ENCODE data around the gene ABCC8.
"Not testable (repeated sequence)": the region's sequence is repeated elsewhere in the genome, so short reads cannot be mapped to it uniquely, and the experiment has no call there.

The ABCC8 gene

GRCh38 chr11:17463546-17464174, 13.0 kb downstream of the ABCC8 start:
- no peak for DNase-seq

GRCh38 chr11:17462940-17463339, 13.7 kb downstream of the ABCC8 start:
- no peak for DNase-seq

GRCh38 chr11:17460406-17460805, 16.2 kb downstream of the ABCC8 start:
- no peak for DNase-seq

GRCh38 chr11:17459236-17459896, 17.3 kb downstream of the ABCC8 start:
- no peak for DNase-seq

- no peak for DNase-seq
These were observed 18.4 kb downstream of the ABCC8 start for GRCh38 chr11:17458268-17458667.

GRCh38 chr11:17457396-17458173, 19.1 kb downstream of the ABCC8 start:
- no peak for DNase-seq

- no peak for DNase-seq
These were observed 24.0 kb downstream of the ABCC8 start for GRCh38 chr11:17452668-17453067.

GRCh38 chr11:17449158-17449557, 27.5 kb downstream of the ABCC8 start:
- no peak for DNase-seq

- DNase-seq: no peak
These were observed 30.2 kb downstream of the ABCC8 start for GRCh38 chr11:17446482-17446881.

- no peak for DNase-seq
These were observed 31.3 kb downstream of the ABCC8 start for GRCh38 chr11:17445240-17445795.

- DNase-seq: no peak
These were observed 32.5 kb downstream of the ABCC8 start for GRCh38 chr11:17443926-17444690.

- no peak for DNase-seq
These were observed 33.2 kb downstream of the ABCC8 start for GRCh38 chr11:17443423-17443822.

- DNase-seq: no peak
These were observed 33.6 kb downstream of the ABCC8 start for GRCh38 chr11:17443000-17443399.

- DNase-seq: no peak
These were observed 37.3 kb downstream of the ABCC8 start for GRCh38 chr11:17439316-17439782.

- no peak for DNase-seq
These were observed 39.3 kb downstream of the ABCC8 start for GRCh38 chr11:17437366-17437765.

GRCh38 chr11:17434108-17434507, 42.5 kb downstream of the ABCC8 start:
- DNase-seq: no peak

- no peak for DNase-seq
These were observed 44.6 kb downstream of the ABCC8 start for GRCh38 chr11:17432002-17432401.

- DNase-seq: no peak
These were observed 45.5 kb downstream of the ABCC8 start for GRCh38 chr11:17431139-17431538.

- no peak for DNase-seq
These were observed 46.0 kb downstream of the ABCC8 start for GRCh38 chr11:17430616-17431015.

GRCh38 chr11:17428925-17429324, 47.7 kb downstream of the ABCC8 start:
- no peak for DNase-seq

- no peak for DNase-seq
These were observed 48.4 kb downstream of the ABCC8 start for GRCh38 chr11:17428261-17428660.

- not testable (repeated sequence) for DNase-seq
These were observed 50.4 kb downstream of the ABCC8 start for GRCh38 chr11:17426233-17426632.
